ENCODE results near the gene CORO7.

- no peak for TF ChIP-seq CTCF (conservative IDR thresholded peaks at IDR 0.05 in 1 of 2, IDR thresholded peaks at IDR 0.05 in 1 of 2; ENCODE audit: extremely low read depth in 1 of 2, insufficient read depth in 1 of 2, low read depth in 1 of 2, low read length in 2 of 2)
- no peak for TF ChIP-seq EZH2 (IDR thresholded peaks at IDR 0.05; ENCODE audit: borderline replicate concordance, low read length)
Observed at GRCh38 chr16:4351880-4352279, 64.5 kb downstream of the CORO7 start.
